NT2/D1 (cell line): ENCODE data around the gene AKIRIN1.
"Not testable (repeated sequence)": the region's sequence is repeated elsewhere in the genome, so short reads cannot be mapped to it uniquely, and the experiment has no call there.

Experiments
- SUZ12 ChIP-seq: IDR thresholded peaks from 2 replicates; pipeline ENCODE4 v1.6.1; 2011; ENCODE audit not compliant: insufficient read length, insufficient read depth; ENCODE audit errors: extremely low read depth
- YY1 ChIP-seq: IDR thresholded peaks from 2 replicates; pipeline ENCODE4 v1.6.1; 2011; ENCODE audit not compliant: insufficient read length, insufficient read depth
- ZNF274 ChIP-seq: IDR thresholded peaks from 2 replicates; pipeline ENCODE4 v1.6.1; 2011; ENCODE audit warnings: mild to moderate bottlenecking, low read depth, low read length

- TF ChIP-seq SUZ12, ZNF274, YY1: not testable (repeated sequence)
Measured at GRCh38 chr1:38978245-38978542, 12.9 kb upstream of the AKIRIN1 start.
